COR-L47 (cell line): ENCODE measurements around the gene GLUD1.
"Not testable (repeated sequence)": the region's sequence is repeated elsewhere in the genome, so short reads cannot be mapped to it uniquely, and the experiment has no call there.

ENCODE experiments used
- DNase-seq: peaks from one replicate; lab custom pipeline; 2025; lab: John Stamatoyannopoulos, UW

GLUD1 gene

GRCh38 chr10:87094373-87095235 is at the start of gene GLUD1, which contains the start of gene SHLD2:
GLUD1 (minus strand) TSS chr10:87094843; CDS start chr10:87094769, 74 bp downstream.
SHLD2 (plus strand) TSS chr10:87095206; CDS start chr10:87151355, 56,149 bp downstream.
- DNase-seq: peak; percentile 53

GRCh38 chr10:87143109-87143418 is 48.4 kb upstream of the GLUD1 start:
- DNase-seq: not testable (repeated sequence)

- not testable (repeated sequence) for DNase-seq
Measured at GRCh38 chr10:87142230-87143108, 47.8 kb upstream of the GLUD1 start.

GRCh38 chr10:87137478-87137877 is 42.8 kb upstream of the GLUD1 start:
- not testable (repeated sequence) for DNase-seq

GRCh38 chr10:87134440-87134839 is 39.8 kb upstream of the GLUD1 start:
- not testable (repeated sequence) for DNase-seq

- DNase-seq: not testable (repeated sequence)
Measured at GRCh38 chr10:87133936-87134335, 39.3 kb upstream of the GLUD1 start.

- not testable (repeated sequence) for DNase-seq
Measured at GRCh38 chr10:87132176-87132575, 37.5 kb upstream of the GLUD1 start.

- DNase-seq: not testable (repeated sequence)
Measured at GRCh38 chr10:87127607-87128156, 33.0 kb upstream of the GLUD1 start.

- DNase-seq: not testable (repeated sequence)
Measured at GRCh38 chr10:87127048-87127447, 32.4 kb upstream of the GLUD1 start.

GRCh38 chr10:87123351-87123750 is 28.7 kb upstream of the GLUD1 start:
- DNase-seq: not testable (repeated sequence)

GRCh38 chr10:87119029-87119428 is 24.4 kb upstream of the GLUD1 start:
- DNase-seq: not testable (repeated sequence)

GRCh38 chr10:87118122-87118521 is 23.5 kb upstream of the GLUD1 start:
- DNase-seq: not testable (repeated sequence)

- no peak for DNase-seq
Measured at GRCh38 chr10:87105446-87106124, 10.9 kb upstream of the GLUD1 start.

- not testable (repeated sequence) for DNase-seq
Measured at GRCh38 chr10:87104727-87105126, 10.1 kb upstream of the GLUD1 start.

- no peak for DNase-seq
Measured at GRCh38 chr10:87101996-87102395, 7.4 kb upstream of the GLUD1 start.

GRCh38 chr10:87095236-87095945 is 748 bp upstream of the GLUD1 start:
- no peak for DNase-seq

- DNase-seq: no peak
Measured at GRCh38 chr10:87093632-87094372, 841 bp downstream of the GLUD1 start.

GRCh38 chr10:87092861-87093631 is 1.6 kb downstream of the GLUD1 start:
- no peak for DNase-seq

GRCh38 chr10:87092376-87092860 is 2.2 kb downstream of the GLUD1 start:
- DNase-seq: no peak
